Sigmoid colon (tissue), 3 donors: ENCODE results near the gene TCERG1.
"Not testable (repeated sequence)": the region's sequence is repeated elsewhere in the genome, so short reads cannot be mapped to it uniquely, and the experiment has no call there.

Experiments
- CTCF ChIP-seq, 4 experiments: fragments of 450-650 bp in 3 of 4; fragments of 200-600 bp in 1 of 4; IDR thresholded peaks; one replicate each; pipeline ENCODE4 v1.5.1; 2016 to 2019; ENCODE audit warnings: antibody characterized with exemption in 4 of 4, mild to moderate bottlenecking in 3 of 4, moderate library complexity in 2 of 4
- POLR2A ChIP-seq, 2 donors: fragments of 450-650 bp; IDR thresholded peaks; one replicate each; pipeline ENCODE4 v1.6.1; 2016; ENCODE audit warnings: antibody characterized with exemption in 2 of 2, mild to moderate bottlenecking in 2 of 2, moderate library complexity in 2 of 2

- not testable (repeated sequence) for TF ChIP-seq CTCF, POLR2A (IDR thresholded peaks at IDR 0.05)
Measured at GRCh38 chr5:146556884-146557283, 109.8 kb downstream of the TCERG1 start.
